HepG2 (cell line): Measurements from ENCODE around the gene SF3A2. TPM values are rescaled to one million over a fixed set of nuclear protein-coding genes. Genes with fewer than 3 reads are reported as not detected.
A peak's percentile ranks its signal among the peaks of the same experiment; 100 is the strongest.

Source experiments
- AFF4 ChIP-seq: sonication (generic); formaldehyde crosslinking; IDR thresholded peaks from 2 replicates; pipeline ENCODE4 v1.4.0; 2020; ENCODE audit warnings: missing genetic modification reagents
- CREB3 ChIP-seq: sonication (generic); formaldehyde crosslinking; IDR thresholded peaks from 2 replicates; pipeline ENCODE4 v1.5.0; 2020; ENCODE audit warnings: missing genetic modification reagents
- ELF3 ChIP-seq: IDR thresholded peaks from 2 replicates; pipeline ENCODE4 v1.6.1; 2016; ENCODE audit warnings: missing genetic modification reagents, missing compliant biosample characterization
- GTF2F1 ChIP-seq: fragments of 150-350 bp; IDR thresholded peaks from 2 replicates; pipeline ENCODE4 v1.6.1; 2014; ENCODE audit warnings: low read length
- HCFC1 ChIP-seq: fragments of 150-350 bp; IDR thresholded peaks from 2 replicates; pipeline ENCODE4 v1.6.1; 2014; ENCODE audit warnings: low read depth, low read length
- IKZF1 ChIP-seq: fragments of 450-650 bp; IDR thresholded peaks from 2 replicates; pipeline ENCODE4 v1.7.1; 2016
- KDM6A ChIP-seq: IDR thresholded peaks from 2 replicates; pipeline ENCODE4 v1.6.1; 2016; ENCODE audit warnings: low read depth
- SKI ChIP-seq: fragments of 450-650 bp; IDR thresholded peaks from one replicate; pipeline ENCODE4 v1.6.1; 2018; ENCODE audit warnings: mild to moderate bottlenecking; ENCODE audit not compliant: partially characterized antibody
- SYNCRIP ChIP-seq: fragments of 200-400 bp; formaldehyde crosslinking; IDR thresholded peaks from 2 replicates; pipeline ENCODE4 v1.6.1; 2018; ENCODE audit warnings: mild to moderate bottlenecking, low read depth, low read length; ENCODE audit not compliant: insufficient read depth
- ZBTB1 ChIP-seq: sonication (generic); formaldehyde crosslinking; IDR thresholded peaks from 2 replicates; pipeline ENCODE4 v1.4.0; 2020; ENCODE audit warnings: missing genetic modification reagents, borderline replicate concordance
- ZBTB44 ChIP-seq: sonication (generic); formaldehyde crosslinking; IDR thresholded peaks from 2 replicates; pipeline ENCODE4 v1.4.0; 2020; ENCODE audit warnings: missing genetic modification reagents
- ZNF10 ChIP-seq: sonication (generic); formaldehyde crosslinking; IDR thresholded peaks from 2 replicates; pipeline ENCODE4 v1.4.0; 2020; ENCODE audit warnings: mild to moderate bottlenecking, low read depth, missing genetic modification reagents, borderline replicate concordance
- ZNF318 ChIP-seq: sonication (generic); formaldehyde crosslinking; IDR thresholded peaks from 2 replicates; pipeline ENCODE4 v1.4.0; 2020; ENCODE audit warnings: mild to moderate bottlenecking, missing genetic modification reagents
- ZNF589 ChIP-seq: sonication (generic); formaldehyde crosslinking; conservative IDR thresholded peaks from 2 replicates; pipeline ENCODE4 v1.8.0; 2022; ENCODE audit warnings: mild to moderate bottlenecking, moderate library complexity, missing genetic modification reagents
- polyA plus RNA-seq, 8 experiments: library from polyadenylated mRNA; depleted of rRNA in 3 of 8; stranded (reverse) in 7 of 8; unstranded in 1 of 8; fragments of >200 nt; fragmentation: Illumina TruSeq in 4 of 8; extraction: Trizol in 4 of 8; gene quantifications; 2 replicates each; pipeline versions ENCODE4 v1.2.1 to v1.2.3, GENCODE V29; 2011 to 2016; ENCODE audit warnings: low read depth in 4 of 8, missing spikeins in 1 of 8, mixed read lengths in 1 of 8; ENCODE audit not compliant: insufficient read depth in 1 of 8
- total RNA-seq, 5 experiments: library from RNA; depleted of rRNA; stranded (reverse); fragments of >200 nt; fragmentation: Illumina TruSeq; extraction: Trizol; gene quantifications; 2 replicates each; pipeline ENCODE4 v1.2.3, GENCODE V29; 2016; ENCODE audit warnings: low read depth in 1 of 5

SF3A2 gene
- total and polyA plus RNA-seq, 2 of the 13 experiments (the other 11 are each of a cell fraction or from before 2014, with no cell fraction given) = 8.6 to 8.8 TPM

- 0 out of 2 replicates have a peak, but pooled peaks have one; percentile 73 for TF ChIP-seq ZNF318 (CRISPR knock-in tag)
- no peak for TF ChIP-seq ZBTB44 (CRISPR knock-in tag)
- no peak for TF ChIP-seq GTF2F1
- TF ChIP-seq SKI = no peak
- no peak for TF ChIP-seq SYNCRIP
- TF ChIP-seq ZNF10 = no peak
- TF ChIP-seq KDM6A (CRISPR knock-in tag) = 0 out of 2 replicates have a peak, but pooled peaks have one; percentile 45
- TF ChIP-seq CREB3 (CRISPR knock-in tag) = peak; percentile 96
- peak; percentile 55; the same call in 1 of the 2 replicates for TF ChIP-seq ELF3
- TF ChIP-seq ZNF589 (CRISPR knock-in tag) = 0 out of 2 replicates have a peak, but pooled peaks have one; percentile 19
- no peak for TF ChIP-seq HCFC1
- TF ChIP-seq IKZF1 = no peak
- TF ChIP-seq ZBTB1 (CRISPR knock-in tag) = no peak
- no peak for TF ChIP-seq AFF4 (CRISPR knock-in tag)
These were observed 23.5 kb upstream of the SF3A2 start (continued) for GRCh38 chr19:2212861-2213711.
